Raji (cell line): ENCODE results near the gene SLC9A5.

ENCODE experiments used
- POLR2A ChIP-seq: IDR thresholded peaks from 2 replicates; pipeline ENCODE4 v1.6.1; 2011; ENCODE audit warnings: low read depth, low read length, control low read depth; ENCODE audit not compliant: insufficient read depth

The SLC9A5 gene

DNA sequence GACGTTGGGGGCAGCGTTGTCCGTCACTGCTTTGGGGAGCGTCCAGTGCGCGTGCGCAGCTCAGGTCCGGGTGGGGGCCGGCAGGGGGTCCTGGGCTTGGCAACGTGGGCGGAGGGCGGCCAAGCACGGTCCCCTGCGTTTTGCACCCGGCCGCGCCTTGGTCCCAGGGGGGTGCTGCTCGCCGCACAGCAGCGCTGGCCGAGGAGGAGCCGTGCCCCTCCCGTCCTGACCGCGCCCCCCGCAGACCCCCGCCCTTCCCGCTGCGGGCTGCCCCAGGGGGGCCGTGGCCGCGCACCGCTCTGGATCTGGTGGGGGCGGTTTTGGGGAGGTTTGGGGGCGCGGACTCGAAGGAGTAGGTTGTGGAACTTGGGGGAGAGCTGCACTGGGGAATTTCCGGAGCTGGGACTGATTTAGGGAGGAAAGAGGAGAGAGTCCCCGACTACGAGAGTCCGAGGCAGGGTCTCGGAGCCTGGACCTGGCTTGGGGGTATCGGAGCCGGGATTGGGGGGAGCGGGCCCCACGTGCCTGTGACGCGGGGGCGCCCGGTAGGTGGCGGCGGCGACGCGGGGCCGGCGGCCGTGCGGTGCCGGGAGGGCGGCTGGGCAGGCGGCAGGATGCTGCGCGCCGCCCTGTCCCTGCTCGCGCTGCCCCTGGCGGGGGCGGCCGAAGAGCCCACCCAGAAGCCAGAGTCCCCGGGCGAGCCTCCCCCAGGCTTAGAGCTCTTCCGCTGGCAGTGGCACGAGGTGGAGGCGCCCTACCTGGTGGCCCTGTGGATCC is at the start of gene SLC9A5:
Gene SLC9A5, plus strand, starts transcription at position 579 of the 777 bp plus-strand sequence. Its CDS starts 36 bp downstream, at position 615.
- TF ChIP-seq POLR2A, result no peak

DNA sequence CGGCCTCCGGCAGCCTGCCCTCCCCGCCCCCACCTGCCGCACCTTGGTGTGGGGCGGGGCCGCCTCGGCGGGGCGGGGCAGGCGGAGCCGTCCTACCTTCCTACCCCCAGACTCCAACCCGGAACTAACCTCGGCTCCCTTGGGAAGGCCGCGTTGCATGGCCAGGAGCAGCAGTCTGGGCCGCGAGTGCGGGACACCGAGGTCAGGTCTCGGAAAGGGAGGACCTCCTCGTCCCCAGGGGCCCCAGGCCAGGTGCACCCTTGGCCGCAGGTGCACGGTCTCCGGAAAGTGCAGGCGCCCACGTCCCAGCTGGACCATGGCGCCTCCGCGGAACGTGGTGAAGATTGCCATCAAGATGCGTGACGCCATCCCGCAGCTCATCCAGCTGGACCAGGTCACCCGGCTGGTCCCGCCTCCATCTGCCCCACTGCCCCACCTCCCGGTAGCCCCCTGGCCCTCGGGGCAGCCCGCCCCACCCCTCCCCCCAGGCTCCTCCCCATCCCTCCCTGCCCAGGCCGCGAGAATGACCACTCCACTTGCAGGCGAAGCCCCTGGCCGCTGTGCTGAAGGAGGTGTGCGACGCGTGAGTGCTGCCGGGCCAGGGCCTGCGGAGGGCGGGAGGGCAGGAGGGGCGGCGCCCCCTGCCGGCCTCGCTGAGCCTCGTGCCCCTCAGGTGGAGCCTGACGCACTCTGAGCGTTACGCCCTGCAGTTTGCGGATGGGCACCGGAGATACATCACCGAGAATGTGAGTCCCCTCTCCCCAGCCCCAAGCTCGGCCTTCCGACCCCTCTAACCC is 49.6 kb upstream of the SLC9A5 start, which contains the start of gene ELMO3:
Gene ELMO3, plus strand, starts transcription at position 121 of the 797 bp plus-strand sequence. Its CDS starts 196 bp downstream, at position 317.
- TF ChIP-seq POLR2A, result no peak

- no peak for TF ChIP-seq POLR2A
These were observed 49.0 kb upstream of the SLC9A5 start for GRCh38 chr16:67199808-67200198.

- TF ChIP-seq POLR2A, result no peak
These were observed 48.3 kb upstream of the SLC9A5 start for GRCh38 chr16:67200491-67200890.

DNA sequence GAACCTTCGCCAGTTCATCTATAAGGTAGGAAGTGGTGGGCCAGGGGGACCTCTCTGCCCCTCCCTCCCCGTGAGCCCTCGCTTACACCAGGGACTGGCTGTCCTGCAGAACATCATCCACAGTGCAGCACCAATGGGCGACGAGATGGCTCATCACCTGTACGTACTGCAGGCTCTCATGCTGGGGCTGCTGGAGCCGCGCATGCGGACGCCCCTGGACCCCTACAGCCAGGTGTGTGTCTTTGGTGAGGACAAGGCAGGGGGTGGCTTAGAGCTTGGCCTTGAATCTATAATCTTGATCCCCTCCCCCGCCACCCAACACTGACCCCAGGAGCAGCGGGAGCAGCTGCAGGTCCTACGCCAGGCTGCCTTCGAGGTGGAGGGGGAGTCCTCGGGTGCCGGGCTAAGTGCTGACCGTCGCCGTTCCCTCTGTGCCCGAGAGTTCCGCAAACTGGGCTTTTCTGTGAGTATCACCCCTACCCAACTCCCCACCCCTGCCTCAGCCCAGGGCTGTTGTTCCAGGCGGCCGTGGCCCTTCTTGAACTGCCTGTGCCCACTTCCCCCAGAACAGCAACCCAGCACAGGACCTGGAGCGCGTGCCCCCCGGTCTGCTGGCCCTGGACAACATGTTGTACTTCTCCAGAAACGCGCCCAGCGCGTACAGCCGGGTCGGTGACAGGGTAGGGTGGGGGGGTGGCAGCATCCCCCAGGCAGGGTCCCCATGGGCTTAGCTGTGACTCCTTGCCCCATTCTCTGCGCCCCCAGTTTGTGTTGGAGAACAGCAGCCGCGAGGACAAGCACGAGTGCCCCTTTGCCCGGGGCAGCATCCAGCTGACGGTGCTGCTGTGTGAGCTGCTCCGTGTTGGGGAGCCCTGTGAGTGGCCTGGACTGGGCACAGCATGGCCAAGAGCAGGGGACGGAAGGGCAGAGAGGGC is 47.1 kb upstream of the SLC9A5 start:
- TF ChIP-seq POLR2A, result no peak

- no peak for TF ChIP-seq POLR2A
These were observed 46.4 kb upstream of the SLC9A5 start for GRCh38 chr16:67202426-67202825.

- no peak for TF ChIP-seq POLR2A
These were observed 45.8 kb upstream of the SLC9A5 start for GRCh38 chr16:67202956-67203493.

DNA sequence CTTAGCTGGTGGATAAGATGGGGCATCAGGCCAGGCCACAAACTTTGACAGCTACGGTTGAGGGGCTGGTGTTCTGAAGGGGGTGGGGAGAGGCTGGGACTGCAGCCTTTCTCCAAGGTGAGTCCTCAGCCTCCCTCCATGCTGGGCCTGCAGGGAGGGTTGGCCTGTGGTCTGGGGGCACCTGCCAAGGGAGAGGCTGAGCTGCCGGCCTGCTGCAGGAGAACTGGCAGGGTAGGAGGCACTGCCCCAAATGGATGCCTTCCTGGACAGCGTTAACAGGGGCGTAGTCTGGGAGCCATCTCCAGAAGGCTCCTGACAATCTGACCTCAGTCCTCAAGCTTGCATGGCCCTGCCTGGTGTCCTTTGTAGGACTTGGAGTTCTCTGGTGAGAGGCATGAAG is 44.7 kb upstream of the SLC9A5 start:
- no peak for TF ChIP-seq POLR2A

DNA sequence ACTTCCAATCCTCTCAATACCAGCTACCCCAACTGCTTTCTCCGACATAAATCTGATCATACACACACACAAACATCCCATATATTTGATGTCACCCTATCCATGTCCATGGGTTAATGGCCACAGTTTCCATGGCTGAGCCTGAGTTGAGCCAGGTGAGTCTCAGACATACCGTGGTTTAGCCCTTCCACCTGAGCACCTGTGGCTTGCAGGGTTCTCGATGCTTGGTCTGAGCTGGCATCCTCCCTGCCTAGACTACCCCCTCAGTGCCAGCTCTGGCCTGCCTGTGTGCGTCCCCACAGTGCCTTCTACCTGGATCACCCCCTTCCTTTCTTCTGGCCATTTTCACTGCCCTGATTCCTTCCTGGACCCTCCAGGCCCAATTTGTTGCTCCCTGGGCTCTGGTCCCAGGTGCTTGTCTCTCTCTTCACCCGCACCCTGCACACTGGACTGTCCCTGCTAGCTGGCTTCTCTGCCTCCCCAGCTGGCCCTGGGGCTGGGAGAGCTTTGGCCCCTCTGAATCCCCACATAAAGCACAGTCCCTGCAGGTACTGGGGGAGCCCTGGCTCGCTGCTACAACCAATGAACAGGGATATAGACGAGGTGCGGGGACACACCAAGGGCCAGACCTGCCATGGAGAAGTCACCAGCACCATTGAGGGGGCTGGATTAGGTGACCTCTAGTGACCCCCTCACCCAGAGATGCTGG is 42.5 kb upstream of the SLC9A5 start:
- TF ChIP-seq POLR2A, result no peak

GRCh38 chr16:67206838-67207248 is 41.9 kb upstream of the SLC9A5 start:
- TF ChIP-seq POLR2A, result peak; percentile 28; the same call in 1 of the 2 replicates

DNA sequence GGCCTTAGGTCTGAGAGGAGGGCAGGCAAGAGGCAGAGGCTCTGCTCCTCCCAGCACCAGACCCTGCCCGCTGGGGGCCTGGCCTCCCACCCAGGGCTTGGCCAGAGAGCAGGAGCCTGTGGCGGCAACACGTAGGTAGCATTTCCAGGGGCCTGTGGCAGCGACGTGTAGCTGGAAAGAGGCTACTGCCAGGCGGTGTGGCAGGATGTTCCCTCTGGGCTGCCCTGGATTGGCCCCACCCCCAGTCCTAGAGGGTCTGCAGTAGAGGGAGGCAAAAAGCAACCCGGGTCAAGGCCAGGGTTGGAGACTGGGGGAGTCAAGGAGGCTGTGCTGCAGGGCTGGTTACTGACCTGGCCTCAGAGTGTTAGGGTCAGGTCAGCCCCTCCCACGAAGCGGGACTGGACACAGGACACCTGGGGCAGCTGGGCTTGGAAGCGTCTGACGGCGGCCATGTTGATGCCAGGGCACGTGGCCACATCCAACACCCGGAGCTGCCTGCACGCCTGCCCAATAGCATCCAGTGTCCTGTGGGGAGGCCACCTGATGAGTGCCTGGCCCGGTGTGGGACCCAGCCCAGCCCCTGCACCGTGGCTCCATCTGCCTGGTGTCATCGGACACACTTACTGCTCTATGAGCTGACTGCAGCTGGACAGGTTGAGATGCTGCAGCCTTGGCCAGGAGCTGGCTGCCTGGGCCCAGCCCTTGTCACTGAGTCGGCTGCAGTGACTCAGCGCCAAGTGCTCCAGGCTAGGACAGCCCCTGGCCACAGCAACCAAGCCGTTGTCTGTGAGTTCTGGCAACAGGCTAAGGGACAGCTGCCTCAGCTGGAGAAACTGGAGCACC is 41.3 kb upstream of the SLC9A5 start:
- TF ChIP-seq POLR2A, result no peak; the same call in 1 of the 2 replicates

DNA sequence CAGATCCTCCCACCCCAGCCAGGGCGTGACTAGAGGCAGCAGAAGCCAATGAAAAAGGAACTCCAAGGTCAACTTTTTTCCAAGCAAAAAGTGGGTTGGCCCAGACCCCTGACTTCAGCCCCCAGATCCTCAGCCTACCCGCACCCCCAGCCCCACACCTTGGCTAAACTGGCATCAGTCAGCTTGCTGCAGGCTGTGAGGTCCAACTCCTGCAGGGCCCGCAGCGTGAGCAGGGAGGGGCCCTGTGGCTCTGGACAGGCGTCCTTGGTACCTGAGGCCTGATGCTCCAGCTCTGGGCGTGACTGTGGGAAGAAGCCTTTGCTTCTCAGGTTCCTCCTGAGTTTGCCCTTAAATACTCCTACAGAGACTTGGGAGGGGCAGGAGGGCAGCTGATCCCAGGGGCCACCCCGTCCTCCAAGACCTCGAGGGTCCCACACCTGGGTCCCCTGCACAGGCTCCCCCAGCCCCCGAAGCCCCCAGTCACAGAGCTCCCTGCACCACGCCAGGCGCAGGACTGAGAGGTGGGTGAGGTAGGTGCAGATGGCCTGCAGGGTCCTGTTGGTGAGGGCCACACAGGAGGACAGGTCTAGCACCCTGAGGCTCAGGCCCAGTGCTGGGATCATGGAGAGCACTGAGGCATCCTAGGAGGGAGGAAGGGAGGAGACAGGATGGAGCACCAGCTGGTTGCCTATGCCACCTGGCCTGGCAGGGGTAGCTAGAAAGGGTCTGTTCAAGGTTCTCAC is 40.5 kb upstream of the SLC9A5 start:
- TF ChIP-seq POLR2A, result no peak
